ENCODE data around the gene PLCH1. TPM values are rescaled to one million over a fixed set of nuclear protein-coding genes. Genes with fewer than 3 reads are reported as not detected.

The PLCH1 gene
- total RNA-seq, 1 donor from 2014 or later: 0.25 TPM

- no peak overlapping the region for H3K27ac ChIP-seq
- H3K27me3 ChIP-seq: no peaks in the 10 kb centered on the region
- intact Hi-C loops (cut with DNase I): no loop called here
- H3K4me3 ChIP-seq: no peak overlapping the region
- DNase-seq (ENCODE audit: extremely low spot score in 2 of 2): no peak
- H3K36me3 ChIP-seq: no peaks in the 10 kb centered on the region
- TF ChIP-seq, protein P1, sequence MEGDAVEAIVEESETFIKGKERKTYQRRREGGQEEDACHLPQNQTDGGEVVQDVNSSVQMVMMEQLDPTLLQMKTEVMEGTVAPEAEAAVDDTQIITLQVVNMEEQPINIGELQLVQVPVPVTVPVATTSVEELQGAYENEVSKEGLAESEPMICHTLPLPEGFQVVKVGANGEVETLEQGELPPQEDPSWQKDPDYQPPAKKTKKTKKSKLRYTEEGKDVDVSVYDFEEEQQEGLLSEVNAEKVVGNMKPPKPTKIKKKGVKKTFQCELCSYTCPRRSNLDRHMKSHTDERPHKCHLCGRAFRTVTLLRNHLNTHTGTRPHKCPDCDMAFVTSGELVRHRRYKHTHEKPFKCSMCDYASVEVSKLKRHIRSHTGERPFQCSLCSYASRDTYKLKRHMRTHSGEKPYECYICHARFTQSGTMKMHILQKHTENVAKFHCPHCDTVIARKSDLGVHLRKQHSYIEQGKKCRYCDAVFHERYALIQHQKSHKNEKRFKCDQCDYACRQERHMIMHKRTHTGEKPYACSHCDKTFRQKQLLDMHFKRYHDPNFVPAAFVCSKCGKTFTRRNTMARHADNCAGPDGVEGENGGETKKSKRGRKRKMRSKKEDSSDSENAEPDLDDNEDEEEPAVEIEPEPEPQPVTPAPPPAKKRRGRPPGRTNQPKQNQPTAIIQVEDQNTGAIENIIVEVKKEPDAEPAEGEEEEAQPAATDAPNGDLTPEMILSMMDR (IDR thresholded peaks at IDR 0.05): no peak
- TF ChIP-seq POLR2A (IDR thresholded peaks at IDR 0.05) (no peak), POLR2AphosphoS5 (IDR thresholded peaks at IDR 0.05; ENCODE audit: insufficient read depth in 1 of 2, low read depth in 1 of 2) (no peak)
- no peaks in the 10 kb centered on the region for H3K4me1 ChIP-seq
- no peaks in the 10 kb centered on the region for H3K9me3 ChIP-seq
These were observed 107.3 kb downstream of the PLCH1 start for GRCh38 chr3:155637567-155637966.

- H3K4me1 ChIP-seq: no peaks in the 10 kb centered on the region
- H3K27ac ChIP-seq: no peak overlapping the region
- no peaks in the 10 kb centered on the region for H3K9me3 ChIP-seq
- no peak for DNase-seq (ENCODE audit: extremely low spot score in 2 of 2)
- H3K4me3 ChIP-seq: no peak overlapping the region
- no peaks in the 10 kb centered on the region for H3K36me3 ChIP-seq
- no peaks in the 10 kb centered on the region for H3K27me3 ChIP-seq
- intact Hi-C loops (cut with DNase I): no loop called here
- TF ChIP-seq POLR2A (IDR thresholded peaks at IDR 0.05) (no peak), POLR2AphosphoS5 (IDR thresholded peaks at IDR 0.05; ENCODE audit: insufficient read depth in 1 of 2, low read depth in 1 of 2) (no peak)
- TF ChIP-seq, protein P1 (IDR thresholded peaks at IDR 0.05): no peak
These were observed 109.8 kb downstream of the PLCH1 start for GRCh38 chr3:155635056-155635455.

DNA sequence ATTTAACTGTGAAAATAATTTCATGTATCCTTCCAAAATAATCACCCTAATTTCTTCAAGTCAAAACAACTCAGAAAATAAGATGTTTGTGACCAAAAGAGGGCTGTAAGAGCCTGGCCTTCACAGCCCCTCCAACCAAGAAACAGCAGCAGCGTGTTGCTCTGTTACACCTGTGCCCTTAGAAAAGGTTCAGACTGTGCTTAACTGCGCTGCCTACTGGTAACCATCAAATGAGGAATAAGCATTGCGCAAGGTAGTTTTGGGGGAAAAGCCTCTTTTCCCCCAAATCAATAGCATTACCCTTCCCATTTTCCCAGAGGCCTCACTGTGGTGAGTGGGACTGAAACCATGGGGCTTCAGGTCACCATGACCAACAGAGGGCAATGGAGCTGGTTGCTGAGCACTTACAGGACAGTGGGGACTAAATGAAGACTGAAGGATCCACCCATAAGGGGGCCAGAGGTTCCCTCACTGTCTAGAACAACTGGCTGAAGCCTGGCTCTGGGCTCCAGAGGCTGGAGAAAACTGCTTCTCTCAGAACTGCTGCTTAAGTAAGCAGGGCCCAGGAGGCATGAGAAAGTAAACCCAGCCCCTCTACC lies 110.7 kb downstream of the PLCH1 start:
- no peaks in the 10 kb centered on the region for H3K27me3 ChIP-seq
- H3K36me3 ChIP-seq: no peaks in the 10 kb centered on the region
- no peak for TF ChIP-seq POLR2A (IDR thresholded peaks at IDR 0.05)
- H3K4me3 ChIP-seq: no peak overlapping the region
- no peak for DNase-seq (ENCODE audit: extremely low spot score in 2 of 2)
- intact Hi-C loops (cut with DNase I): no loop called here
- no peaks in the 10 kb centered on the region for H3K9me3 ChIP-seq
- H3K4me1 ChIP-seq: no peaks in the 10 kb centered on the region
- no peak overlapping the region for H3K27ac ChIP-seq

DNA sequence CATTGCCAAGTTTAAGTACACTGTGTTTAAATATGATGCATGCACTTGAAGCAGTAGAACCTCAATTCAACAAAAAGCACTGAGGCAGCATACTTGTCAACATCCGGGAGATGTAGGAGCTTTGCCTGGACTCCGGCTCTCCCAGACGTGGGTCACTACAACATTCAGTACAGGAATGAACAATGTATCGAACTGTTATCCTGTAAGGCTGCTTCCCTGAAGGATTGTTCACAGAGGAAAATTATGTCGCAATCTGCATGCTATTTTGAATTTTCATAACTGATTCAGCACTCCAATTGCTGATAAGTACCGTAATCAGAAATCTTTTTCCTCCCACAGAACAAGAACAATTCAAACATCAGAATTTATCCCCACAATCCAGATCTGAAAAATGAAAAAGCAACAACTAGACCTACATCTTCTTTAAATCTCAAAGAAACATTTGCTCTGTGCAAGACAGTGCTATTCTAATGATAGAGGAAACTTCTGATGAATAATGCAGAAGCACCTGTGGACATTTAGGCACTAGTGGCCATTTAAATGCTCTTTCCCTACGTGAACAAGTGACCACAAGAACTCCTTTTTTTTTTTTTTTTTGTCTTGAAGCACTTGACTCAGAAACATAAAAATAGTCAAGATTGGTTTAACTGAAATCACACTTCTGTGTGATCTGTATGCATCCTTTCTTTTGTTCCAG lies 113.4 kb downstream of the PLCH1 start:
- Histone ChIP-seq H3K27ac (no peak overlapping the region), H3K9me3 (no peaks in the 10 kb centered on the region), H3K36me3 (no peaks in the 10 kb centered on the region), H3K4me1 (no peaks in the 10 kb centered on the region), H3K4me3 (no peak overlapping the region), H3K27me3 (no peaks in the 10 kb centered on the region)
- intact Hi-C loops (cut with DNase I): no loop called here
- no peak for DNase-seq (ENCODE audit: extremely low spot score in 2 of 2)
- TF ChIP-seq, protein P1 (IDR thresholded peaks at IDR 0.05): no peak
- TF ChIP-seq POLR2AphosphoS5 (IDR thresholded peaks at IDR 0.05; ENCODE audit: insufficient read depth in 1 of 2, low read depth in 1 of 2) (no peak), POLR2A (IDR thresholded peaks at IDR 0.05) (no peak)

DNA sequence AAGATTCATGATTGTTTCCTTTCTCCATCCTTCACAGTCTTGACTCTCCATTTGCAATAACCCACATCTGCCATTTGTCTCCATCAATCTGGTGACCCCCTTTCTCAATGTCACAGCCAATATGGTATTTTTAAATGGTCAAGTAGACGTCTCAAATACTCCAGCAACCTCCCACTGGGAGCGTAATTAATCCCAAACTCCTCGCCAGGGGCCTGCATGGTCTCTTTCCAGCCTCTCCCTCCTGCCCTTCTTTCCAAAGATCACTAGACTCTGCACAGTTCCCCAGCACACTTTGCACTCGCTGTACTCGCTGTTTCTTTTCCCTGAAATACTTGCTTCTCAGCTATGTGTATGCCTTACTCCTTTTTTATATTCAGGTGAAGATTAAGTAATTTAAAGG lies 115.3 kb downstream of the PLCH1 start:
- Histone ChIP-seq H3K9me3 (no peaks in the 10 kb centered on the region), H3K27ac (no peak overlapping the region), H3K27me3 (no peaks in the 10 kb centered on the region), H3K4me1 (no peaks in the 10 kb centered on the region), H3K36me3 (no peaks in the 10 kb centered on the region), H3K4me3 (no peak overlapping the region)
- DNase-seq (ENCODE audit: extremely low spot score in 2 of 2): no peak
- intact Hi-C loops (cut with DNase I): no loop called here
- TF ChIP-seq, protein P1 (IDR thresholded peaks at IDR 0.05): no peak
- TF ChIP-seq POLR2A (IDR thresholded peaks at IDR 0.05): no peak
- TF ChIP-seq POLR2AphosphoS5 (IDR thresholded peaks at IDR 0.05; ENCODE audit: insufficient read depth in 1 of 2, low read depth in 1 of 2): no peak
